Upper lobe of left lung (tissue), 6 donors: Measurements from ENCODE around the gene SLC17A8. TPM values are rescaled to one million over a fixed set of nuclear protein-coding genes. Genes with fewer than 3 reads are reported as not detected.

Source experiments
- ATAC-seq, 2 donors: fragments of 200-7000 bp; cut with Tn5 transposase; one replicate each; pipeline ENCODE4 v1.9.1; 2022; ENCODE audit warnings: mild to moderate bottlenecking in 2 of 2, moderate library complexity in 2 of 2; ENCODE audit not compliant: low FRiP score in 2 of 2
- DNase-seq, 2 donors: peaks; one replicate each; pipeline ENCODE4 v3.0.0-alpha.2; 2019 to 2020
- H3K27ac ChIP-seq, 4 donors: fragments of 200-600 bp; sonication (generic); one replicate each; pipeline ENCODE4 v1.5.1; 2016 to 2019
- H3K27me3 ChIP-seq, 4 donors: fragments of 200-600 bp; sonication (generic); one replicate each; pipeline ENCODE4 v1.5.1; 2017 to 2019
- H3K36me3 ChIP-seq, 4 donors: fragments of 200-600 bp; sonication (generic); one replicate each; pipeline ENCODE4 v1.5.1; 2016 to 2019
- H3K4me1 ChIP-seq, 4 donors: fragments of 200-600 bp; sonication (generic); one replicate each; pipeline ENCODE4 v1.5.1; 2018 to 2019
- H3K4me3 ChIP-seq, 4 donors: fragments of 200-600 bp; sonication (generic); one replicate each; pipeline ENCODE4 v1.5.1; 2017 to 2019; ENCODE audit warnings: mild to moderate bottlenecking in 2 of 4, moderate library complexity in 1 of 4
- H3K9me3 ChIP-seq, 4 donors: fragments of 200-600 bp; sonication (generic); one replicate each; pipeline ENCODE4 v1.5.1; 2018 to 2019
- EP300 ChIP-seq, 4 donors: sonication (generic); formaldehyde crosslinking; IDR thresholded peaks; one replicate each; pipeline ENCODE4 v1.5.1; 2017; ENCODE audit warnings: antibody characterized with exemption in 4 of 4, control low read depth in 2 of 4
- POLR2A ChIP-seq, 4 donors: fragments of 450-650 bp; IDR thresholded peaks; one replicate each; pipeline ENCODE4 v1.5.1; 2016 to 2017; ENCODE audit warnings: antibody characterized with exemption in 4 of 4, mild to moderate bottlenecking in 2 of 4
- POLR2AphosphoS5 ChIP-seq, 2 donors: sonication (generic); formaldehyde crosslinking; IDR thresholded peaks; one replicate each; pipeline ENCODE4 v1.5.1; 2017; ENCODE audit warnings: antibody characterized with exemption in 2 of 2
- WGBS, 2 donors: methylation state at CpG; one replicate each; pipeline ENCODE4 v1.1.5; 2017 to 2018; 5-methylcytosine and 5-hydroxymethylcytosine counted together
- total RNA-seq, 6 donors: library from RNA; depleted of rRNA in 4 of 6; stranded (reverse); fragments of >200 nt in 4 of 6; gene quantifications; one replicate each; pipeline versions ENCODE4 v1.1.0 to v1.2.1, GENCODE V29; 2016 to 2021
- TF ChIP-seq, protein P1 (sequence below), 6 experiments: fragments of 450-650 bp in 4 of 6; fragments of 200-600 bp in 2 of 6; sonication (generic) in 2 of 6; IDR thresholded peaks; one replicate each; pipeline ENCODE4 v1.5.1; 2016 to 2019; ENCODE audit warnings: antibody characterized with exemption in 6 of 6
- donor health status: DM: no; HTN: no; CAD: no; lungs with moderate emphysema.
- donor health status: DM: no; HTN: yes; CAD: no; lungs with severe emphysema.

SLC17A8 gene
- total RNA-seq, 6 donors from 2014 or later = 0.11 to 0.55 (median 0.36) TPM; not detected in 2

DNA sequence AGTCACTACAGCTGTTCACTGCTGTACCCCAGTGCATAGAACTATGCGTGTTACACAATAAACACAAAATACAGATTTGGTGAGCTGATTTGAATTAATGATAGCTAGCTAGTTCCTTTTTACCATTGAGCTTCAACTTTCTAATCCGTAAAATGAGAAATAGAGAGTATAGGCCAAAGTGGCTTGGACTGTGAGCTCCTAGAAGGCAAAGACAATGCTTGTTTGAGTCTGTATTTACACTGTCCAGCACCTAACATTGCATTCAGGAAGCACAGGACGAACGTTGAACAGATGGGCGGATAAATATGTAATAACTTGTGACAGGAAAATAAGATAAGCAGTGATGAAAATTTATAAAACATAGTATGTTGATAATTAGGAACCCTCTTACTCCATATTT is 31.5 kb downstream of the SLC17A8 start:
- TF ChIP-seq POLR2A (IDR thresholded peaks at IDR 0.05) (no peak), POLR2AphosphoS5 (IDR thresholded peaks at IDR 0.05) (no peak), EP300 (IDR thresholded peaks at IDR 0.05) (no peak)
- TF ChIP-seq, protein P1, sequence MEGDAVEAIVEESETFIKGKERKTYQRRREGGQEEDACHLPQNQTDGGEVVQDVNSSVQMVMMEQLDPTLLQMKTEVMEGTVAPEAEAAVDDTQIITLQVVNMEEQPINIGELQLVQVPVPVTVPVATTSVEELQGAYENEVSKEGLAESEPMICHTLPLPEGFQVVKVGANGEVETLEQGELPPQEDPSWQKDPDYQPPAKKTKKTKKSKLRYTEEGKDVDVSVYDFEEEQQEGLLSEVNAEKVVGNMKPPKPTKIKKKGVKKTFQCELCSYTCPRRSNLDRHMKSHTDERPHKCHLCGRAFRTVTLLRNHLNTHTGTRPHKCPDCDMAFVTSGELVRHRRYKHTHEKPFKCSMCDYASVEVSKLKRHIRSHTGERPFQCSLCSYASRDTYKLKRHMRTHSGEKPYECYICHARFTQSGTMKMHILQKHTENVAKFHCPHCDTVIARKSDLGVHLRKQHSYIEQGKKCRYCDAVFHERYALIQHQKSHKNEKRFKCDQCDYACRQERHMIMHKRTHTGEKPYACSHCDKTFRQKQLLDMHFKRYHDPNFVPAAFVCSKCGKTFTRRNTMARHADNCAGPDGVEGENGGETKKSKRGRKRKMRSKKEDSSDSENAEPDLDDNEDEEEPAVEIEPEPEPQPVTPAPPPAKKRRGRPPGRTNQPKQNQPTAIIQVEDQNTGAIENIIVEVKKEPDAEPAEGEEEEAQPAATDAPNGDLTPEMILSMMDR (IDR thresholded peaks at IDR 0.05) = no peak
- no peaks in the 10 kb centered on the region for H3K36me3 ChIP-seq
- 74 to 78% methylated on average over 5 of the region's 5 CpGs for WGBS, 2 donors
- ATAC-seq = no peak
- H3K4me1 ChIP-seq = no peaks in the 10 kb centered on the region
- no peak overlapping the region for H3K27ac ChIP-seq
- no peaks in the 10 kb centered on the region for H3K27me3 ChIP-seq
- no peaks in the 10 kb centered on the region for H3K9me3 ChIP-seq
- H3K4me3 ChIP-seq = no peak overlapping the region
- no peak for DNase-seq

- Histone ChIP-seq H3K4me1 (no peaks in the 10 kb centered on the region), H3K9me3 (no peaks in the 10 kb centered on the region), H3K27me3 (no peaks in the 10 kb centered on the region), H3K4me3 (no peak overlapping the region), H3K27ac (no peak overlapping the region), H3K36me3 (no peaks in the 10 kb centered on the region)
- TF ChIP-seq POLR2A (IDR thresholded peaks at IDR 0.05) (no peak), POLR2AphosphoS5 (IDR thresholded peaks at IDR 0.05) (no peak)
- TF ChIP-seq, protein P1 (IDR thresholded peaks at IDR 0.05) = peak in 2 of 6 experiments; percentile 7 to 10
- WGBS, 2 donors = 73 to 80% methylated on average over 2 of the region's 2 CpGs
- no peak for ATAC-seq
- DNase-seq = no peak
Observed at GRCh38 chr12:100391856-100392255, 35.0 kb downstream of the SLC17A8 start.

- ATAC-seq (no peak), DNase-seq (no peak)
- WGBS, 2 donors = 91% methylated on average over 6 of the region's 6 CpGs
Observed at GRCh38 chr12:100393200-100393599, 36.3 kb downstream of the SLC17A8 start.

GRCh38 chr12:100395811-100396210 is 38.9 kb downstream of the SLC17A8 start:
- no peak for ATAC-seq
- H3K27ac ChIP-seq = no peak overlapping the region
- H3K27me3 ChIP-seq = no peaks in the 10 kb centered on the region
- TF ChIP-seq, protein P1 (IDR thresholded peaks at IDR 0.05) = no peak
- TF ChIP-seq POLR2AphosphoS5 (IDR thresholded peaks at IDR 0.05) = no peak
- no peak for TF ChIP-seq POLR2A (IDR thresholded peaks at IDR 0.05)
- no peak for TF ChIP-seq EP300 (IDR thresholded peaks at IDR 0.05)
- no peaks in the 10 kb centered on the region for H3K4me1 ChIP-seq
- H3K9me3 ChIP-seq = no peaks in the 10 kb centered on the region
- no peak for DNase-seq
- no peak overlapping the region for H3K4me3 ChIP-seq
- 86 to 91% methylated on average over 5 to 6 of the region's 6 CpGs for WGBS, 2 donors
- no peaks in the 10 kb centered on the region for H3K36me3 ChIP-seq

More at GRCh38 chr12:100393200-100393599, 36.3 kb downstream of the SLC17A8 start:
- Histone ChIP-seq H3K4me1 (no peaks in the 10 kb centered on the region), H3K4me3 (no peak overlapping the region), H3K27ac (no peak overlapping the region), H3K27me3 (no peaks in the 10 kb centered on the region), H3K9me3 (no peaks in the 10 kb centered on the region), H3K36me3 (no peaks in the 10 kb centered on the region)
- TF ChIP-seq POLR2AphosphoS5 (IDR thresholded peaks at IDR 0.05) (no peak), POLR2A (IDR thresholded peaks at IDR 0.05) (no peak), EP300 (IDR thresholded peaks at IDR 0.05) (no peak)
- TF ChIP-seq, protein P1 (IDR thresholded peaks at IDR 0.05) = no peak

DNA sequence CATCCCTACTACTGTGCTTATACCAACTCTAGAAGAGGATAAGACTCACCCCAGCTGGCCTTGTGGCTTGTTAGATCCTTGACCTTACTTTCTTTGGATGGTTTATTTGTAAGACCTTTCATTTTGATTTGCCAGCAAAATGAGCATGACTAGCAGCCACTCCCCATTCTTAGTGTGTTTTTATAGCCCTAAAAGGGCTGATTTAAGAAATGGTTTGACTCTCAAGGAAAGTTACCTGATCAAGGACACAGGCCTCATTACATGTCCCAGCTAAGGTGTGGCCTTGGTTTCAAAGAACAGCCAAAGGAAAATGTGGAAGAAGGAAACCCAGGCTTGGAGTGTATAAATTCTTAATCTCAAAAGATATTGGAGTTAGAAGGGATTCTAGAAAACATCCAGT is 41.4 kb downstream of the SLC17A8 start:
- Histone ChIP-seq H3K27ac (no peak overlapping the region), H3K4me3 (no peak overlapping the region), H3K27me3 (no peaks in the 10 kb centered on the region), H3K9me3 (no peaks in the 10 kb centered on the region), H3K4me1 (no peaks in the 10 kb centered on the region), H3K36me3 (no peaks in the 10 kb centered on the region)
- no peak for TF ChIP-seq EP300 (IDR thresholded peaks at IDR 0.05)
- TF ChIP-seq POLR2AphosphoS5 (IDR thresholded peaks at IDR 0.05) = no peak
- TF ChIP-seq, protein P1 (IDR thresholded peaks at IDR 0.05) = no peak
- no peak for TF ChIP-seq POLR2A (IDR thresholded peaks at IDR 0.05)
- ATAC-seq (no peak), DNase-seq (no peak)
